Jurkat, Clone E6-1 (cell line): ENCODE measurements around the gene RHNO1. TPM values are rescaled to one million over a fixed set of nuclear protein-coding genes. Genes with fewer than 3 reads are reported as not detected.

Experiments used
- DNase-seq: peaks from one replicate; pipeline ENCODE4 v3.0.0-alpha.2; 2011; ENCODE audit warnings: low read depth, low spot score
- H3K4me3 ChIP-seq: 2 replicates; pipeline ENCODE4 v1.5.1; 2011; ENCODE audit warnings: mild to moderate bottlenecking, low read length, control low read depth, moderate library complexity
- polyA plus RNA-seq: library from polyadenylated mRNA; unstranded; fragments of >200 nt; gene quantifications from one replicate; pipeline ENCODE4 v1.2.1, GENCODE V29; 2012; ENCODE audit warnings: missing spikeins; ENCODE audit not compliant: insufficient read length, insufficient read depth

Gene RHNO1, protein sequence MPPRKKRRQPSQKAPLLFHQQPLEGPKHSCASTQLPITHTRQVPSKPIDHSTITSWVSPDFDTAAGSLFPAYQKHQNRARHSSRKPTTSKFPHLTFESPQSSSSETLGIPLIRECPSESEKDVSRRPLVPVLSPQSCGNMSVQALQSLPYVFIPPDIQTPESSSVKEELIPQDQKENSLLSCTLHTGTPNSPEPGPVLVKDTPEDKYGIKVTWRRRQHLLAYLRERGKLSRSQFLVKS
- 72.1 TPM for polyA plus RNA-seq

DNA sequence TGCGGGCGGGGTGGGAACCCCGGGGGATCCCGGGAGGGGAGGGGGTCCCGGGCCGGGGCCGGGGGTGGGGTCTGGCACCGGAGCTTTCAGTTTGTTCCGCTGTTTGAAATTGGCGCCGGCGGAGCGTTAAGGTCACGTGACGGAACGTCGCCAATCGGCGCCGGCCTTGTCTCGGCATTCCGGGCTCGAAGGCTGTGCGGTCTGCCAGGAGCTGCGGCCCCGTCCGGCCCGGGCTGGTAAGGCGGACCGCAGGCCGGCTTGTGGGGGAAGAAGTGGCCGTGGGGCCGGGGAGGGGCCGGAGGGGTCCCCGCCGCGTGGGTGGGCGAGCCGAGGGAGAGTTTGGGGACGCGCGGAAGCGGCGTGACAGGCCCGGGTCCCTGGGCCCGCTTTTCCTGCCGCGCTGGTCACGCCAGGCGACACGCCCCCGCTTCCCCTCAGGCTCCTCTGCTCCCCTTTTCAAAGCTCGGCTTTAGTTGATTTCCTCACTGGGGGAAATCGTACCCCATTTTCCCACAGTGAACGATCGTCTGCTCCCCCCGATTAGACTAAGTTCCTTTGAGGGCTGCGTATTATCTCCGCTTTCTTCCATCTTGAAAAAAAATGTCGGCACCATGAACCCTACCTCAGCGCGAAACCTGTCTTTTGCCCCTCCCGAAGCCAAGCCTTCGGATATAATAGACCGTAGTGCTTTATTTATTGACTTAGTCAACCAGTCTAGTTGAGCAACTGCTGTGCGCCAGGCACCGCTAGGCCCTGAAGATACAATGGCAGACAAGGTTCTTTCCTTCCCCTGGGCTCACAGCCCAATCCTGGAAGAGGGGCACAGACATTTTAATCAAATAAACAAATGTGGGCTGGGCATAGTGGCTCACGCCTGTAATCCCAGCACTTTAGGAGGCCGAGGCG, at the start of gene RHNO1, which contains the start of gene FOXM1:
TSS of gene RHNO1 (plus strand) at position 177 of the 906 bp plus-strand sequence. CDS start 8,144 bp downstream, outside the sequence.
TSS of gene FOXM1 (minus strand) at position 128 of the 906 bp plus-strand sequence. CDS start 2,696 bp downstream, outside the sequence.
- peak within 1 kb of the TSS; percentile 94 for H3K4me3 ChIP-seq
- peak; percentile 80 for DNase-seq

DNA sequence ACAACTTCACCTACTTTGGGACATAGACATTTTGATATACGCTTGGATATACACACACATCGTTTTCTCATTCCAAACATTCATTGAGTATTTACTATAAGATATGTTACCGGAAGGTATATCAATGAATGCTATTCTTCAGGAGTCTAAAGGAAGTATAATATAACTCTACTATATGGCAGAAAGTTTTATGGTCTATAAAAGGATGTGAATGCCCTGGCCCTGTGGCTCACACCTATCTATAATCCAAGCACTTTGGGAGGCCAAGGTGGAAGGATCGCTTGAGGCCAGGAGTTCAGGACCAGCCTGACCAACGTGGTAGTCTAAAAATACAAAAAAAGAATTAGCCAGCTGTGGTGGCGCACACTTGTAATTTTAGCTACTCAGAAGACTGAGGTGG, 47.7 kb upstream of the RHNO1 start:
- no peak for DNase-seq
- no peak overlapping the region for H3K4me3 ChIP-seq

DNA sequence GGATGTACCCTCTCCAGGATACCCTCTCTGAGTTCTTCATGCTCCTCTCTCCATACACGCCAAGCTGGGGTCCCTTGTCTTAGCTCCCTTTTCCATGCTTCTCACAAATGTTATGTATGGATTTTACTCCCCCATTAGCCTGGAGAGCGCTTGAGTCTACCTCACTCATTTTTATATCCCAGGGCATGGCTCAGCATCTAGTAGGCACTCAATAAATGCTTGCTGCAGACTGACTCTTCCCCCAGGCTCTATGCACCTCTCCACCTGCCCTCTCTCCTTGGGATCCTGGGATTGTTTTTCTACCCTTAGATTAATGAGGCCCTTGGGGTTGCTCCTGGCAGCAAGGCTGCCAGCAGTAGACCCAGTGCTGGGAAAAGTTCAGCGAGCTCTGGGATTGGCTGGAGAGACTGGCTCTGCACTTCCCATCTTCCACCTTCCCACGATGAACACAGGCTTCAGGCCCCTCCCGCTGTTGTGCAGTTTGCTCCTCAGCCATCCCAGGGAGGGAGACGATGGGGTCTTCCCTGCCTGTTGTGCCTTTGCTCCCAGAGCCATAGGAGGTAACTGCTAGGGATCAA, 44.4 kb upstream of the RHNO1 start:
- no peak for DNase-seq
- H3K4me3 ChIP-seq: no peak overlapping the region

DNA sequence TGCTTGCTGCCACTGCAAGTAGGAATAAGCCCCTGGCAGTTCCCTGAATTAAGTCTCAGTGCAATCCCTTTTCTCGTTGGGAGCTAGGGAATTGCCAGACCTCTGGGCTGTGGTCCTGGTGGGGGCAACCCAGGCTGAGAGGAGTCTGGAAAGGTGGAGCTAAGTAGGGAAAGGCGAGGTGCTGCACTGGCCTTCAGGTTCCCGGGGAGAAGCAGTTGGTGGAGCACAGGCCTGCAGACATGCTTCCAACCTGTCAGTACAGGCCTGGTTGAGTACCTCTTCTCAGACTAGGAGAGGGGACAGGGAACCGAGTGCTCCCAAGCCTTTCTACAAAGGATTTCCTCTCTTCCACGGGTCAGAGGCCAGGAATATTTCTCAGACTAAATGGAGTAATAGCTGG, 43.7 kb upstream of the RHNO1 start:
- no peak overlapping the region for H3K4me3 ChIP-seq
- DNase-seq: no peak

DNA sequence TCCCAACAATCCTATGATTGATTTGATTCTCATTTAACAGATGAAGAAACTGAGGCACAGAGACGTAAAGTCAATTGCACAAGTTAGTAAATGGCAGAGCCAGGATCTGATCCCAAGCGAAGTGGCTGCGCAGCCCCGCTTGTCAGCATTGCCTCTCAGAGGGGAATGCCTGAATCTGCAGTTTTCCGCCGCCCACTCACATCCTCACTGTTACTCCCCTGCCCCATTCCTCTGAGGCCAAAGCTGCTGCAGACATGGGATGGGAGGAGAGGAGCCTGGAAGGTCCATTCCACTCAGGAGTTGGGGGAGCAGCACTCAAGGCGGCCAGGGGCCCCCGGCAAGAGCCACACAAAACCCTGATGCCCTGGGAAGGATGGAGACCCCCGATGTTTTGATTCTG, 43.2 kb upstream of the RHNO1 start:
- H3K4me3 ChIP-seq: no peak overlapping the region
- DNase-seq: no peak

DNA sequence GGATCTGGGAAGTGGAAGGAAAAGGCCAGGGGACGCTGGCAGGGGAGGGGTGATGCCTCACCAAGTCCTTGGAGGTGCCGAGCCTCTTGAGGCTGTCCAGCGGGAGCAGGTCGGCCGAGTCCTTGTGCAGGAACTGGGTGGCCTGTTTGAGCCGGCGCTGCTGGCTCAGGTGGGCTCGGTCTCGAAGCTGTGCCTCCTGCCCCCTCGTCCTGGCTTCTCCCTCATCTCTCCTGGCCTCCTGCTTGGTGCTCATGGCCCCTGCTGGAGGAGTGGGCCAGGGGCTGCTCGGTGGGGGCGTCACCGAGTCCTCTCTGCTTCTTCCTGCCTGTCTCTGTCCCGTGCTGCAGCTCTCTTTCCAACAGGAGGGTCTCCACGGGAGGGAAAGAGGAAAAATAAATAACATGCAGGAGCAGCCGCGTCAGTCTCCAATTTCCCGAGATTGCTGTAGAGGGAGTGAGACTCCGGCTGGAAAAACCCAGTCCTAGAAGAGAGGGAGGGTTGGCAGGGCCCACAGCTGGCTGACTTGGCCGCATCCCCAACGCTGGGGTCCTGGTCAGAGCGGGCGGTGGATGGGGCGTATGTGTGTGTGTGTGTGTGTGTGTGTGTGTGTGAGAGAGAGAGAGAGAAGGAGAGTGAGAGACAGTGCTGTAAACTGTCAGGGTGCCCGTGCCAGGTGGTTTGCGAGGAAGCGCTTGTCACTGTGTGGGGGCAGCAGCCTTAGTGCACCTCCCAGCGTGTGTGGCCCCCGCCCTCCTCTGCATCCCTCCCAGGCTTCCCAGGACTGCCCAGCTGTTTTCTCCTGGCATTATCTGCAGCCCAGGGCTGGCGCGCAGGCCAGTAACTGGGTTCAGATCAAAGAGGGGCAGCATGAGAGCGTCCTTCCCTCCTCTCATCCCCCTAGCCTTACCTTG, 42.2 kb upstream of the RHNO1 start, which contains the start of gene NRIP2:
TSS of gene NRIP2 (minus strand) at position 455 of the 911 bp plus-strand sequence. CDS start at position 403, 52 bp downstream.
- no peak for DNase-seq
- H3K4me3 ChIP-seq: no peak within 1 kb of the TSS

DNA sequence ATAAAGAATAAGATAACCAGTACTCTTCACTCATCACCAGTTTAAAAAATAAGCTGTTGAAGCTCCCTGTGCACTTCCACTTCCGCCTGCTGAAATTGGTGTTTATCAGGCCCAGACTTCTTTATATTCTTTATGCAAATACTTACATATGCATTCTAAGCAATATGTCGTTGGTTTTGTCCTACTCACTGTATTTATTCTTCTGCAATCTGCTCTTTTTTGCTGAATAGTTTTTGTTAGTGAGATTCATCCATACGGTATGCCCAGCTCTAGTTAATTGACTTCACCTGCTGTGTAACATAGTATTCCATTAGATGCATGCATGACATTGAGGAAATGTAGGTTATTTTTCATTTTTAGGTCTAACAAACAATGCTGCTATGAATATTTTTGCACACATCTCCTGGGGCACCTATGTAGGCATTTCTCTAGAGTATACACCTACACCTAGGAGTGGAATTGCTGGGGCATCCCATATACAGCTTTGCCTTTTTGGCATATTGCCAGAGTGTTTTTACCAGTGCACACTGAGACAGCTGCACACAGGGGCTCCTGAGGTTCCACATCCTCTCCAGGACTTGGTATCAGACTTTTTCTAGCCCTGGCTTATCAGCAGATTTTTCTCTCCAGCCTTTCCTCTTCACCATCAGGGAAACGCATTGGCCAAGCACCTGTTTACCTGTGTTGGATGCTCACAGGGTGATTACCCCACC, 41.2 kb upstream of the RHNO1 start:
- no peak overlapping the region for H3K4me3 ChIP-seq
- DNase-seq: no peak

DNA sequence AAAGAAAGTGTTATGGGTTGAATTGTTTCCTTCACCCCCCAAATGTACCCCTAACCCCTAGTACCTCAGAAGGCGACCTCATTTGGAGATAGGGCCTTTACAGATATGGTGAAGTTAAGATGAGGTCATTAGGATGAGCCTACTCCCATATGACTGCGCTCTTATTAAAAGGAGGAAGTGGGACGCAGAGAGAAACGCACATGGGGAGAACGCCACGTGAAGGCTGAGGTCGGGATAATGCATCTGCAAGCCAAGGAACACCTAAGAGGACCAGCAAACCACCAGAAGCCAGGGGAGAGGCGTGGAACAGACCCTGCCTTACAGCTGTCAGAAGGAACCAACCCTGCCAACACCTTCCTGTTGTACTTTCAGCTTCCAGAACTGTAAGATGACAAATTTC, 40.4 kb upstream of the RHNO1 start:
- DNase-seq: no peak
- no peak overlapping the region for H3K4me3 ChIP-seq

DNA sequence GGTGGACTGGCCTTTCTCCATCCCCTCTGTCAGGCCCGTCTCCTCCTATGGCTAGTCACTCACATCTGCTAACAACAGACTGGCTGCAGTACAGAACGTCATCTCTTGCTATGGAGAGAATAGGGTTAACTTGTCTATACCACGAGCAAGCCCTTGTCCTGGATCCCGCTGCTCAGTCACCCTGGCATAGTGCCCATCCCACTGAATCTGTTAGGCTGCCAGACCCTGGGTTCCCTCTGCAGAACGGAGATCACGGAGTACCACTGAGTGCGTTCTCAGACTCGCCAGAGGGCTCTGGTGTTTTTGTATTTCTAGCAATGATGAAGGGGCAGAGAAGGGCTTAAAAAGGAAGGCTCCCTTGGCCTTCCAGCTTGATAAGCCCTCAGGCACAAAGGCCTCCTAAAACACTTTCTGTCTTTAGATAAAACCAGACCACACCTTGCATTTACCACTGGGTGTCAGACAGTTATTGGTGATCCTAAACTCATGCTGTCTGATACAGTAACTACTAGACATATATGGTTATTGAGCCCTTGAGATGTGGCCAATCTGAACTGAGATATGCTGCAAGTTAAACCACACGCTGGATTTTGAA, 35.9 kb upstream of the RHNO1 start:
- no peak for DNase-seq
- H3K4me3 ChIP-seq: no peak overlapping the region

DNA sequence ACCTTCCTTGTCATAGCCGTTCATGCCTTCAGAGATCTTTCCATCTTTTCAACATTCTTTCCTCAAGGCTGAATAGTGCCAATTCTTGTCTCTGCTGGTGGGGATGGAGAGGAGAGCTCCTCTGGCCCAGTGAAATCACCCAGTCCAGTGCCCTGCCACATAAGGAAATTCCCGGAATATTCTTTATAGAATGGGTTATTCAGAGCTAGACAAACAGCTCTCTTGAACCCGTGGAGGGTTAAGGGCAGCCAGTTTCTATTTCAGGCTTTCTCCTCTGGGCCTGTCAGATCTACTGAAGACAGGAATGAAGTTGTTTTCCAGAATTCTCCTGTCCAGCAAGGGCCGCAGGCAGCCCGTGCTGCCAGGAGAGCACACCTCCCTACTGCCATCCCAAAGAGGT, 34.1 kb upstream of the RHNO1 start:
- no peak overlapping the region for H3K4me3 ChIP-seq
- no peak for DNase-seq

DNA sequence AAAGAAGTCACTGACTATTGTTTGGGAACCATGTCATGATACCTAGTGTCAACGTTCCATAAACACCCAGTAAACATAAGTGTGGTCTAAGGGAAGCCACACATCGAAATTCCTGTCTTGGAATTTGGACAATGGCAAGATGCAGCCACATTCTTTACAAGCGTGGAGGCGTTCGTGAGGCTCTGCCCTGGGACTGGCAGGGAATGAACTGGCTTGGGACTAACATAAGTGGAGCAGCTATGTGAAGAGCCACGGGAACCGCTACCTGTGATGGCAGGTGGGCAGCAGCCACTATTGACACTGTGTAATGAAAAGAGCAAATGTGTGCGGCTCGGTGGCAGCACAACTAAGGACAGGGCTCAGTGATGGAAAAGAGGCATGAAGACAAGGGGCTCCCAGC, 32.2 kb upstream of the RHNO1 start:
- H3K4me3 ChIP-seq: no peak overlapping the region

DNA sequence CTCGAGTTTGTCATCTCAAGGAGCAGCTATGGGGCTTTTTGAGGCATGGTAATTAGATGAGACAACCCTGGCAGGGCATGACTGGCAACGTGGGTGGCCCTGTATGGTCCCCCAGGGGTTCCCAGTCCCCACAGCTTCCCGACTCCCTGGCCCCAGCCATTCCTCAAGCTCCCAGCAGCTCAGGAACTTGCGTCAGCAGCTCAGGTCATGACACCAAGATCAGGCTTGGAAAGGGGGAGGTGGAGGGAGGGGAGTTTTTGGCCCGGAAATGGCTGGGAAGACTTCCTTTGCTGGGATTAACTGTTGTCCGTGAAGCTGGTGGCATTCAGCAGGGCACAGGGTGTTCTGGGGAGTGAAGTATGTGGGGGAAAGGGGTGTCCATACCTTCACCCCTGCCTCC, 31.7 kb upstream of the RHNO1 start:
- no peak for DNase-seq
- no peak overlapping the region for H3K4me3 ChIP-seq

More for the DNA sequence above, 32.2 kb upstream of the RHNO1 start:
- DNase-seq: no peak

DNA sequence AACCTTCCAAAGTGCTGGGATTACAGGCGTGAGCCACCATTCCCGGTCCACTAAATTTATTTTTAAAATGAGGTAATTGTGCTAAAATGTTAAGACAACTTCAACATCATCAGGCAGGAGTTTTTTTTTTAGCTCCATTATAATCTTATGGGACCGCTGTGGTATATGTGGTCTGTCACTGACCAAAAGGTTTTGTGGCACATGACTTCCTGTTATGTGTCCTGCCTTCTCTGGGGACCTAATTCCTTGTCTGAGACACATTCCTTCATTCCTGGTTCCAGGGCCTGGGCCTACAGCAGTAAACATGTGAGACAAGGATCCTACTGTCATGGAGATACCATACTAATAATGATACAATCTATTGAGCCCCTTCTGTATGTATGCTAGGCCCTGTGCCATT, 25.1 kb upstream of the RHNO1 start:
- no peak for DNase-seq
- no peak overlapping the region for H3K4me3 ChIP-seq

DNA sequence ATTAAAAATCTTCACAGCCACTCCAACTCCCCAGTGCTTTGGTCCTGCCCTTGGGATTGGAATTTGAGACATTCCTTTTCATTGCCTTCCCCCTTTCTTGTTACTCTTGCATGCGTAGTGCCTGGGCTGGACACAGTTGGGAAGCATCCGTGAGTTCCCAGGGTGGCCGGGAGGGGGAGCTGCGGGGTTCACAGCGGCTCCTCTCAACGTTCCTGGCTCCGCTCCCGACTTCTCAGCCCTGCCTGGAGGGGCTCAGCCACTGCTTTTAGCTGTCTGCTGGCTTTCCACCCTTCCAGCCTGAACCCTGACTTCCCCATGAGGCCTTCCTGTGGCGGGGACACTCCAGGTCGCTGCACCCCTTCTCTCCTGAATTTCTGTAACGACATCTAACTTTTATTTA, 23.4 kb upstream of the RHNO1 start:
- no peak overlapping the region for H3K4me3 ChIP-seq
- no peak for DNase-seq

DNA sequence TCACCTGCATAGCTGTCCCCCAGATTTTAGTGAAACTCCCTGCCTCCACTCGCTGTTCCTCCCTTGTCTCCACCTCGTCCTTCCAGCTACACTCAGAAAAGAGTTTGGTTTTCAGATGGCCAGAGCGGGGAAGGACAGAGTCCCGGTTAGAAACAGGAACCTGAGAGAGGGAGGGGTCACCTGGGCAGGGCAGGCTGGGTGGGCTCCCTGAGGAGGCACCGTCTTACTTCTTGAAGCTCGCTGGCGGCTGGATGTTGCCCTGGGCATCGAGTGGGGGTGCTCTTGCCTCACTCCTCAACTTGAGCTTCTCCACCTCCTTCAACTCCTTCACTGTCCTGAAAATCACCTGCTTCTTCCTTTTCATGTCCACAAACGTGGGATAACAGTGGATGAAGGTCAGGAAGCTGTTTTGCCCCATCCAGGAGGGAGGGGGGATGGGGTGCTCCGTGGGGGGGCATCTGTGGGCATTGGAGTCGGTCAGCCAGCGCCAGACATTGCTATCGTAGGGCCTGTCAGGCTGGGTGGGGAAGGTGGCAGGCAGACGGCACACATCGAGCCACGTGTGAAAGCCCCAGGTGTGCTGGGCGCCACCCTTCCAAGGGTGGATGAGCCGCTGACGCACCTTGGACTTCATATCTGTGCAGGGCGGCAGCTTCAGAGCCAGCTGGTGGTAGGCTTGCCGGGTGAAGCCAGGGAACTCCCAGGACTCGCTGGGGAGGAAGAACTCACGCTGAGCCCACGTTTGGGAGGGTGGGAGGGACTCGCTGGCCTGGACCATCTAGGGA, 22.2 kb upstream of the RHNO1 start:
- no peak overlapping the region for H3K4me3 ChIP-seq
- DNase-seq: no peak

DNA sequence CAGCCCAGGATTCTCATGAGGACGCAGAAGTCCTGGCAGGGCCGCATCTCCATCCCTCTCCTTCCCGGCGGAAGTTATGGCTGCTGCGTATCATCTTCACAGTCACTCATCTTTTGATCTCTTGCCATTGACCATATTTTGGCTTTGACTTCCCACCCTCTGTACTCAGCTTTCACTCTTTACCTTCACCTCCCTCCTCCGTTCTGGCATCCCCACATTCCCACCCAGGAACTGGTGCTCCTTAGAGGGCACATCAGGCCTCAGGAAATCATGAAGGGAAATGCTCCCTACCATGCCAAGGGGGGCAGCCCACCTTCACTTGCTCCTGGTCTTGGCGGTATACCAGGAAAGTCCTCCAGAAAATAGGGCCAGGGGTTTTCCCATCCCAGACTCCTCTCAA, 21.5 kb upstream of the RHNO1 start:
- H3K4me3 ChIP-seq: no peak overlapping the region
- DNase-seq: no peak

DNA sequence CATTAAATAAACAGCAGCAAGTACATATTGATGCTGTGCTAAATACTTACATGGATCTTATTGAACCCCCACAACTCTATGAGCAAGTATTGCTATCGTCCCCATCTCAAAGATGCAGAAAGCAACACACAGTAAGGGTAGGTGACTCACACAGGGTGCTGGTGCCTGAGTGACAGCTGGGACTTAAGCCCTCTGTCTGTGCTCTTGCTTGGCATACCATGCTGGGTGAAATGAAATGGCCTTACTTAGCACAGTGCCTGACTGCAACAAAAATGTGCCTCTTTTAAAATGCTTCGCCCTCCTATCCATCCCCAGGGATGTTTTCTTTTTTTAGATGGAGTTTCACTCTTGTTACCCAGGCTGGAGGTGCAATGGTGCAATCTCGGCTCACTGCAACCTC, 21.0 kb upstream of the RHNO1 start:
- H3K4me3 ChIP-seq: no peak overlapping the region
- DNase-seq: no peak
